ENCODE data around the gene GMIP. TPM values are rescaled to one million over a fixed set of nuclear protein-coding genes. Genes with fewer than 3 reads are reported as not detected.

The GMIP gene
- total and polyA plus RNA-seq, 4 donors, result 0.89 to 6.5 (median 4.3) TPM

DNA sequence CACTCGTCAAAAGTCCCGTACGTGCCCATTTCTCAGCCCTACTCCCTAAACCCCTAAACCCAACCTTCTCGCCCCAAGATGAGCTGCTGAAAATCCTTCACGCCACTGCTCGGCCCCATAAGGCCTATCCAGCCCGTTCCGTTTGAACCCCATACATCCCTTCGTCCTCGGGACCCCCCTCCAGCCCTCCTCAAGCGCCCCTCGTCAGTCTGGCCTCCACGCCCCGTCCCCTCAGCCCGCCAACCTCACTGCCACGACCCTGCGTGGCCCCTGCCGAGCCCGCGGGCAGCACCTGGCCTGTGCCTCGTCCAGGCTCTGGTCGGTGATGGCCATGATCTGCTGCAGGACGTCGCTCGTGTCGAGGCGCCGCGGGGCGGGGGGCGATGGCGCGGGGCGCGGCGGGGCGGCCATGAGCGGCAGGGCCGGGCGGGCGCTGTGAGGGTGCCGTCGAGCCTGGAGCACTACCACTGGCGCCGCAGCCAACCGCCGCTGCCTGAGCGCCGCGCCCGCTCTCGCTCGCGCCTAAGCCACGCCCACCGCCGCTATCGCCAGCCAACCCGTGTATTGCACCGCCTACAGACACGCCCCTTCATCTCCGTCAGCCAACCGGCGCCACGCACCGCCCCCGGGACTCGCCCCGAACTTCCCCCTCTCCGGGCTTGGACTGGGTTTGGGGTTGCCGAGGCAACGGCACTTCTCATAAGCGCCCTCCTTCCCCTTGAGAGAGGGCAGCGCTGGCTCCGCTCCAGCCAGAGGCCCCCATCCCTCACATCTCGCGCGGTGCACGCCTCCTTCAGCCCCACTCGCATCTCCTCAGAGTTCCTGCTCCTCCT is 25.0 kb downstream of the GMIP start, which contains the start of gene PBX4:
Gene PBX4, minus strand, starts transcription at position 469 of the 833 bp plus-strand sequence. Its CDS starts 58 bp downstream, at position 411.
- Histone ChIP-seq H3K27me3 (ENCODE audit: control insufficient read depth in 4 of 4, insufficient read depth in 4 of 4, low read length in 3 of 4) (no peaks in the 10 kb centered on the region), H3K9ac (ENCODE audit: low read depth in 1 of 2, low read length in 2 of 2) (no peak within 1 kb of the TSS), H3K9me3 (ENCODE audit: control insufficient read depth in 4 of 4, low read length in 3 of 4) (peaks cover 0 to 8% (median 0%) of the 10 kb centered on the region in 4 donors), H3K36me3 (ENCODE audit: control insufficient read depth in 4 of 4, insufficient read depth in 3 of 4, low read depth in 1 of 4, low read length in 3 of 4) (no peaks in the 10 kb centered on the region), H3K27ac (ENCODE audit: low read depth in 1 of 2, low read length in 2 of 2) (no peak within 1 kb of the TSS), H3K4me1 (ENCODE audit: control insufficient read depth in 4 of 4, insufficient read depth in 4 of 4, low read length in 3 of 4) (no peaks in the 10 kb centered on the region), H3K4me3 (ENCODE audit: low read depth in 1 of 3, low read length in 3 of 3) (peak within 1 kb of the TSS in 2 of 3 donors; percentile 14 to 40)
- TF ChIP-seq, protein P1, sequence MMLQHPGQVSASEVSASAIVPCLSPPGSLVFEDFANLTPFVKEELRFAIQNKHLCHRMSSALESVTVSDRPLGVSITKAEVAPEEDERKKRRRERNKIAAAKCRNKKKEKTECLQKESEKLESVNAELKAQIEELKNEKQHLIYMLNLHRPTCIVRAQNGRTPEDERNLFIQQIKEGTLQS (IDR thresholded peaks at IDR 0.05), result no peak
- TF ChIP-seq JUND (IDR thresholded peaks at IDR 0.05), result no peak
- TF ChIP-seq, protein P2, sequence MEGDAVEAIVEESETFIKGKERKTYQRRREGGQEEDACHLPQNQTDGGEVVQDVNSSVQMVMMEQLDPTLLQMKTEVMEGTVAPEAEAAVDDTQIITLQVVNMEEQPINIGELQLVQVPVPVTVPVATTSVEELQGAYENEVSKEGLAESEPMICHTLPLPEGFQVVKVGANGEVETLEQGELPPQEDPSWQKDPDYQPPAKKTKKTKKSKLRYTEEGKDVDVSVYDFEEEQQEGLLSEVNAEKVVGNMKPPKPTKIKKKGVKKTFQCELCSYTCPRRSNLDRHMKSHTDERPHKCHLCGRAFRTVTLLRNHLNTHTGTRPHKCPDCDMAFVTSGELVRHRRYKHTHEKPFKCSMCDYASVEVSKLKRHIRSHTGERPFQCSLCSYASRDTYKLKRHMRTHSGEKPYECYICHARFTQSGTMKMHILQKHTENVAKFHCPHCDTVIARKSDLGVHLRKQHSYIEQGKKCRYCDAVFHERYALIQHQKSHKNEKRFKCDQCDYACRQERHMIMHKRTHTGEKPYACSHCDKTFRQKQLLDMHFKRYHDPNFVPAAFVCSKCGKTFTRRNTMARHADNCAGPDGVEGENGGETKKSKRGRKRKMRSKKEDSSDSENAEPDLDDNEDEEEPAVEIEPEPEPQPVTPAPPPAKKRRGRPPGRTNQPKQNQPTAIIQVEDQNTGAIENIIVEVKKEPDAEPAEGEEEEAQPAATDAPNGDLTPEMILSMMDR (IDR thresholded peaks at IDR 0.05; ENCODE audit: low read depth, low read length, missing input control), result no peak
- TF ChIP-seq SP1 (IDR thresholded peaks at IDR 0.05), result no peak
- no peak for TF ChIP-seq TAF1 (conservative IDR thresholded peaks at IDR 0.05)
- peak; percentile 90 for DNase-seq (ENCODE audit: low spot score)
- 8% methylated on average over 80 of the region's 80 CpGs for WGBS

DNA sequence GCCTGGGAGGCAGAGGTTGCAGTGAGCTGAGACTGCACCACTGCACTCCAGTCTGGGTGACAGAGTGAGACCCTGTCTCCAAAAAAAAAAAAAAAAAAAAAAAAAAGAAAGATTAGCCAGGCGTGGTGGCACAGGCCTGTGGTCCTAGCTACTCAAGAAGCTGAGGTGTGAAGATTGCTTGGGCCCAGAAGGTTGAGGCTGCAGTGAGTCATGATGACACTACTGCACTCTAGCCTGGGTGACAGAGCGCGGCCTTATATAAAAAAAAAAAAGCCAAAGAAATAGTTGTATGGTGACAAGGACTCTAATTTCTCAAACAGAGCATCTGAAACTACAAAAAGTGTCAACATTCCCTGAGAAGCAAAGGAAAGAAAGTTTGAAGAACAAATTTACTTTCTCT is 28.4 kb downstream of the GMIP start:
- 96% methylated on average over 3 of the region's 3 CpGs for WGBS
- DNase-seq (ENCODE audit: low spot score), result no peak
- Histone ChIP-seq H3K4me1 (ENCODE audit: control insufficient read depth in 4 of 4, insufficient read depth in 4 of 4, low read length in 3 of 4) (no peaks in the 10 kb centered on the region), H3K36me3 (ENCODE audit: control insufficient read depth in 4 of 4, insufficient read depth in 3 of 4, low read depth in 1 of 4, low read length in 3 of 4) (no peaks in the 10 kb centered on the region), H3K9me3 (ENCODE audit: control insufficient read depth in 4 of 4, low read length in 3 of 4) (peaks cover 0 to 8% (median 0%) of the 10 kb centered on the region in 4 donors), H3K27me3 (ENCODE audit: control insufficient read depth in 4 of 4, insufficient read depth in 4 of 4, low read length in 3 of 4) (no peaks in the 10 kb centered on the region), H3K4me3 (ENCODE audit: low read depth in 1 of 3, low read length in 3 of 3) (no peak overlapping the region), H3K9ac (ENCODE audit: low read depth in 1 of 2, low read length in 2 of 2) (no peak overlapping the region), H3K27ac (ENCODE audit: low read depth in 1 of 2, low read length in 2 of 2) (no peak overlapping the region)
- TF ChIP-seq, protein P2 (IDR thresholded peaks at IDR 0.05; ENCODE audit: low read depth, low read length, missing input control), result no peak
- TF ChIP-seq, protein P3, sequence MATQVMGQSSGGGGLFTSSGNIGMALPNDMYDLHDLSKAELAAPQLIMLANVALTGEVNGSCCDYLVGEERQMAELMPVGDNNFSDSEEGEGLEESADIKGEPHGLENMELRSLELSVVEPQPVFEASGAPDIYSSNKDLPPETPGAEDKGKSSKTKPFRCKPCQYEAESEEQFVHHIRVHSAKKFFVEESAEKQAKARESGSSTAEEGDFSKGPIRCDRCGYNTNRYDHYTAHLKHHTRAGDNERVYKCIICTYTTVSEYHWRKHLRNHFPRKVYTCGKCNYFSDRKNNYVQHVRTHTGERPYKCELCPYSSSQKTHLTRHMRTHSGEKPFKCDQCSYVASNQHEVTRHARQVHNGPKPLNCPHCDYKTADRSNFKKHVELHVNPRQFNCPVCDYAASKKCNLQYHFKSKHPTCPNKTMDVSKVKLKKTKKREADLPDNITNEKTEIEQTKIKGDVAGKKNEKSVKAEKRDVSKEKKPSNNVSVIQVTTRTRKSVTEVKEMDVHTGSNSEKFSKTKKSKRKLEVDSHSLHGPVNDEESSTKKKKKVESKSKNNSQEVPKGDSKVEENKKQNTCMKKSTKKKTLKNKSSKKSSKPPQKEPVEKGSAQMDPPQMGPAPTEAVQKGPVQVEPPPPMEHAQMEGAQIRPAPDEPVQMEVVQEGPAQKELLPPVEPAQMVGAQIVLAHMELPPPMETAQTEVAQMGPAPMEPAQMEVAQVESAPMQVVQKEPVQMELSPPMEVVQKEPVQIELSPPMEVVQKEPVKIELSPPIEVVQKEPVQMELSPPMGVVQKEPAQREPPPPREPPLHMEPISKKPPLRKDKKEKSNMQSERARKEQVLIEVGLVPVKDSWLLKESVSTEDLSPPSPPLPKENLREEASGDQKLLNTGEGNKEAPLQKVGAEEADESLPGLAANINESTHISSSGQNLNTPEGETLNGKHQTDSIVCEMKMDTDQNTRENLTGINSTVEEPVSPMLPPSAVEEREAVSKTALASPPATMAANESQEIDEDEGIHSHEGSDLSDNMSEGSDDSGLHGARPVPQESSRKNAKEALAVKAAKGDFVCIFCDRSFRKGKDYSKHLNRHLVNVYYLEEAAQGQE (IDR thresholded peaks at IDR 0.05), result no peak
- TF ChIP-seq YY1 (IDR thresholded peaks at IDR 0.05), result no peak
- no peak for TF ChIP-seq TAF1 (conservative IDR thresholded peaks at IDR 0.05)
- TF ChIP-seq EGR1 (IDR thresholded peaks at IDR 0.05; ENCODE audit: low read depth in 2 of 2), result no peak
- TF ChIP-seq FOXA2 (IDR thresholded peaks at IDR 0.05), result no peak
- TF ChIP-seq HNF4A (conservative IDR thresholded peaks at IDR 0.05), result no peak
- TF ChIP-seq, protein P4, sequence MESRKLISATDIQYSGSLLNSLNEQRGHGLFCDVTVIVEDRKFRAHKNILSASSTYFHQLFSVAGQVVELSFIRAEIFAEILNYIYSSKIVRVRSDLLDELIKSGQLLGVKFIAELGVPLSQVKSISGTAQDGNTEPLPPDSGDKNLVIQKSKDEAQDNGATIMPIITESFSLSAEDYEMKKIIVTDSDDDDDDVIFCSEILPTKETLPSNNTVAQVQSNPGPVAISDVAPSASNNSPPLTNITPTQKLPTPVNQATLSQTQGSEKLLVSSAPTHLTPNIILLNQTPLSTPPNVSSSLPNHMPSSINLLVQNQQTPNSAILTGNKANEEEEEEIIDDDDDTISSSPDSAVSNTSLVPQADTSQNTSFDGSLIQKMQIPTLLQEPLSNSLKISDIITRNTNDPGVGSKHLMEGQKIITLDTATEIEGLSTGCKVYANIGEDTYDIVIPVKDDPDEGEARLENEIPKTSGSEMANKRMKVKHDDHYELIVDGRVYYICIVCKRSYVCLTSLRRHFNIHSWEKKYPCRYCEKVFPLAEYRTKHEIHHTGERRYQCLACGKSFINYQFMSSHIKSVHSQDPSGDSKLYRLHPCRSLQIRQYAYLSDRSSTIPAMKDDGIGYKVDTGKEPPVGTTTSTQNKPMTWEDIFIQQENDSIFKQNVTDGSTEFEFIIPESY (IDR thresholded peaks at IDR 0.05), result no peak
- TF ChIP-seq, protein P1 (IDR thresholded peaks at IDR 0.05), result no peak
- no peak for TF ChIP-seq RAD21 (IDR thresholded peaks at IDR 0.05)

Data from liver (tissue), 9 donors.